Measurements from ENCODE around the gene ATP5F1E.
"Not testable (repeated sequence)": the region's sequence is repeated elsewhere in the genome, so short reads cannot be mapped to it uniquely, and the experiment has no call there.

The ATP5F1E gene

DNA sequence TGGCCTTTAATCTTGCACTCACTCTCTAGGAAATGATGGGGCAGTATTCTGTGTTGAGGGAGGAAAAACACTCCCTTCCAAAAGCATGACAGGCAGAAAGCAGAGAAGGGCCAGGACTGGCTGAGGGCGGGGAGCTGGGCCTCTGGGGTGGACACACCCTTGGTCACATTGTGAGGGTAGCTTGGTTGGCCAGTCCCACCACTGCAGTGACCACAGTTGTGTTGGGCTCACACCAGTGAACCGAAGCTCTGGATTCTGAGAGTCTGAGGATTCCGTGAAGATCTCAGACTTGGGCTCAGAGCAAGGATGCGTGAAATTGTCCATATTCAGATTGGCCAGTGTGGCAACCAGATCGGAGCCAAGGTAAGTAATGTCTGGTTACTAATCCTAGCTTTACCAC is 12.9 kb downstream of the ATP5F1E start, which contains the start of gene TUBB1:
TSS of gene TUBB1 (plus strand) at position 213 of the 400 bp plus-strand sequence. CDS start at position 307, 94 bp downstream.
- no peak for DNase-seq (ENCODE audit: low read depth)

GRCh38 chr20:59018817-59019216 is 13.3 kb downstream of the ATP5F1E start:
- DNase-seq (ENCODE audit: low read depth) = no peak

DNA sequence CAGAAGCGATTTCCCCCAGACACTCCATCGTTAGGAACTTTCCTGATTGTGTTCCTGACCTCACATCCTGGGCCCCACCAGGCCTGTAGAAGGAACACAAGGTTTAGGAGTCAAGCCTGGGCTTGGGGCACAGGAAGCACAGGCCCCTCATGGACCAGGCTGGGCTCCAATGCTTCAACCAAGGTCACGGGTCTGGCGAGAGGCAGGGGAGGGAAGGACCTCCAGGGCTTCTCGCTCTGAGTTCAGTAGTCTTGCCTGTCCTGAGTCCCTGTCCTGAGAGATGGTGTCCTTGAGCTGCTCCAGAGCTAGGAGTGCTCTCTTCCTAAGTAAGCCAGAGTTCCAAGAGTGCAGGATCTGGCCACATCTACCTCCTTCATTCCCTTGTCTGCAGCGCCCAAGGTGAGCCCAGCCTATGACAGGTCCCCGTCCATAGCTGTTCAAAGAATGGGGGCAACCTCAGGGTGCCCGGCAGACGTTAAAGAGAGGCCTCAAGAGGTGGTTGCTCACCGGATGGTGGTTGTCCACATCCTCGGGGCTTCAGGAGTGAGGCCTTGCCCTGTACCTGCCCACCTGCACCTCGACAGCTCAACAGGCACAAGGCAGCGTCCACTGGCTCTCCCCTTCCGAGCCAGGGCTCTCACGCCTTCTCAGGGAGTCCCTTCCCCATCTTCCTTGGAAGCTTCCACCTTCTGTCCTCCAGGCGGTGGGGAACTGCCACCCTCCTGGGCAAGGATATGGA is 14.5 kb downstream of the ATP5F1E start:
- DNase-seq (ENCODE audit: low read depth) = no peak

- no peak for DNase-seq (ENCODE audit: low read depth)
Measured at GRCh38 chr20:59016795-59017492, 15.2 kb downstream of the ATP5F1E start.

DNA sequence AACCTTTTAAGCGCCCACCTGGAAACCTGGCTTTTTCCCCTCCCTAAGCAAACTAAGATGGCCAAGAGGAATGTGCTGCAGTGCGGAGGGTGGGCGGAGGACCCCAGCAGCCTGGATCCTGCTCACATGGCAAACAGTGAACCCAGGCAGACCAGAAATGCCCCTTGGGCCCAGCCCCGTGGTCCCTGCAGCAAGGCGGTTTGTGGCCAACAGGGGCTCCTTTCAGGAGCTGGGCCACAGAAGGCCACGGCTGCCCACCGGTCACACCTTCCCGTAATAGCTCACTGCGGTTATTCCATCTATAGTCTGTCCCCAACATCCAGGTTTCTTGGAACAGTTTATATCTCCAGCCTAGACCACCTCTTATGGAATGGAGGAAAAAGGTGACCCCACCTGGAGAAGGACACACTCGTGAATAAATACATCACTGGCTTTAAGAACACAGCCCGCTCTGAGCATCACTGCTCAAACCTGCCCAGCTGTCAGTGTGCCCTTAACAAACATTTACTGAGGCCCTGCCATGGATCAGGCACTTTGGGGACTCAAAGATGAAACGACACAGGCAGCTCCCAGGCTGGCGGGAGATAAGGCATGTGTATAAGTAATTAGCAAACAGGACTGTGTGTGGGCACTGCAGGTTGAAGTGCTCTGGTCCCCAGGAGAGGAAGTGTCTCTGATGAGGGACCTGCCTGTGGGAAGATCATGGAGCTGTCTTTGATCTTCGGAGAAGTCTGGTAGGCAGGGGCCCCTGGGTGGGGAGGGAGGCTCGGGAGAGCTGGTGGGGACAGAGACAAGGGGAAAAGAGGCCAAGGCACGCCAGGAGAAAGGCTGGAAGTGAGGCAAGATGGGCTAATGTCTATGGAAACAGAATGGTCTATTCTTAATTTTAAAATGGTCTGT is 16.1 kb downstream of the ATP5F1E start:
- no peak for DNase-seq (ENCODE audit: low read depth)

DNA sequence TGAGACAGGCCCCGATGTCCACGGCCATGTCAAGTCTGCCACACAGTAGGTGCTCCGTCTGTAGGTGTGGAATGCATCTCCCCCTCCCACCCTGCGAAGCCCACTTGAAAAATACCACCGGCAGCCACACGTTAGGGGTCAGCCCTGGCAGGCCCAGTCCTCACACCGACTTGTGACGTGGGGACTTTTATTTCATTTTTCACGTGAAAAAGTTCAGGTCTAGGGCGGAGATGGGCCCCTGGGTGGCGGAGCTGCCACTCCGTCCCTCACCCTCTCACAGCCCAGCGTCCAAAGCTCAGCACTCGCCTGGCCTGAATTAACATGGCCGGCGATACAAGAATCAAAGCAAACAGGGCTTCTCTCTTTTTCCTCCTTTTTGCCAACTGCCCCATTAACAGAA is 16.7 kb downstream of the ATP5F1E start:
- DNase-seq (ENCODE audit: low read depth) = no peak

- DNase-seq (ENCODE audit: low read depth) = no peak
Measured at GRCh38 chr20:59014680-59015389, 17.3 kb downstream of the ATP5F1E start.

- no peak for DNase-seq (ENCODE audit: low read depth)
Measured at GRCh38 chr20:59013959-59014608, 18.1 kb downstream of the ATP5F1E start.

- DNase-seq (ENCODE audit: low read depth) = no peak
Measured at GRCh38 chr20:59013031-59013951, 18.8 kb downstream of the ATP5F1E start.

DNA sequence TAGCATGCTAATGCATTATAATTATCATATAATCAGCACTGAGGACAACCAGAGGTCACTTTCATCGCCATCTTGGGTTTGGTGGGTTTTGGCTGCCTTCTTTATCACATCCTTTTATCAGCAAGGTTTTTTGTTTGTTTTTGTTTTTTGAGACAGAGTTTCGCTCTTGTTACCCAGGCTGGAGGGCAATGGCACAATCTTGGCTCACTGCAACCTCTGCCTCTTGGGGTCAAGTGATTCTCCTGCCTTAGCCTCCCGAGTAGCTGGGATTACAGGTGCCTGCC is 20.3 kb downstream of the ATP5F1E start:
- not testable (repeated sequence) for DNase-seq (ENCODE audit: low read depth)

DNA sequence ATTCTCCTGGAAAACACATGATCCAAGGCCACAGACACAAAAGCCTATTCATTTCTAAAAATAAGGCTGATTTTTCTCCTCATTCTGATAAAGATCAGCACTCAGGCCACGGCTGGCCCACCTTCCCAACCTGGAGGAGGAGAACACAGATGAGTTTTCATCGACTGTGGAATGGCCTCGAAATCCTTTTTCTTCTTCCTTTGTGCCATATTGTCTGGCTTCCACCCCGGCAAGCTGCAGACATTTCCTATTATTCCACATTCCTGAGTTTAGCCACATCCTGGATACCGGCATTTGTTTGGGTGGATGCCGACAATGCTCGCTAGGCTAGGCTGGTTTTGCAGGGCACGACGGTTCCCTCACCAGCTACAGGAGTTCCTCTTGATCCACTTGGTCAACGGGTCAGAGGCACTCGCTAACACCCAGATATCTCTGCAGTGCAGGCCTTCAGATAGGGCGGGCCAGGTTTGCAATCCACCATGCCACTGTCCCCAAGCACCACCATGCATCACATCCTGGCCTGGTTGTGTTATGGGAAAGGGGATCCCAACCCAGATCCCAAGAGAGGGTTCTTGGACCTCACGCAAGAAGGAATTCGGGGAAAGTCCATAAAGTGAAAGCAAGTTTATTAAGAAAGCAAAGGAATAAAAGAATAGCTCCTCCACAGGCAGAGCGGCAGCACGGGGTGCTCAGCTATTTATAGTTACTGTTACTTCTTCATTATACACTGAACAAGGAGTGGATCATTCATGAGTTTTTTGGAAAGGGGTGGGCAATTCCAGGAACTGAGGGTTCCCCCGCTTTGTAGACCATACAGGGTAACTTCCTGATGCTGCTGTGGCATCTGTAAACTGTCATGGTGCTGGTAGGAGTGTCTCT is 20.9 kb downstream of the ATP5F1E start:
- no peak for DNase-seq (ENCODE audit: low read depth)

DNA sequence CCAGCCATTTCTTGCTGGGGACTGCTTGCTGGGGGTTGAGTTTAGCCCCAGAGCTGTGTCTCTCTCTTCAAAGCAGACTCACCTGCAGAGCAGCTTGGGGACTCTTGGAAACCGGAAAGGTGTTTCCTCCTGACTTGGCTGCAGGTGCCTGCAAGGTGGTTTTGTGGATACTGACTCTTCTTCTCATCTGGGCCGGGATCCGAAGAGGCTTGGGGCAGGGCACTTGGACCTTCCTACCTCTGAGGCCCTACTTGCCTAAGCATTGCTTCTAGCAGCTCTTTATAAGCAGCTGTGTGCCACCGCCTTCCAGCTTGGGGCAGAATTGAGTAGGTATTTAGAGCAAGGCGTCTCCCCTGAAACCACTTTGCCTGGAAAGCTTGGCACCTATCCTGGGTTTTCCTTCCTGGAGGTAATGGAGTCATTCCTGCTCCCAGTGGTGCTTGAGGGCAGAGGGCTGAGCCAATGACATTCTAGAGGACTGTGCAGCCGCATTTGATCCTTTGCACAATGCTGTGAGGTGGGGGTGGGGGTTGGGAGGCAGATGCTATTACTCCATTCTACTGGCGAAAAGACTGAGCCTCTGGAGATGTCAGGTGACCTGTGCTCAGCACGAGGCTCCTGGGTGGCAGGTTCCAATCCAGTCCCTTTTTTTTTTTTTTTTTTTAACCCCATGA is 21.7 kb downstream of the ATP5F1E start:
- DNase-seq (ENCODE audit: low read depth) = no peak

DNA sequence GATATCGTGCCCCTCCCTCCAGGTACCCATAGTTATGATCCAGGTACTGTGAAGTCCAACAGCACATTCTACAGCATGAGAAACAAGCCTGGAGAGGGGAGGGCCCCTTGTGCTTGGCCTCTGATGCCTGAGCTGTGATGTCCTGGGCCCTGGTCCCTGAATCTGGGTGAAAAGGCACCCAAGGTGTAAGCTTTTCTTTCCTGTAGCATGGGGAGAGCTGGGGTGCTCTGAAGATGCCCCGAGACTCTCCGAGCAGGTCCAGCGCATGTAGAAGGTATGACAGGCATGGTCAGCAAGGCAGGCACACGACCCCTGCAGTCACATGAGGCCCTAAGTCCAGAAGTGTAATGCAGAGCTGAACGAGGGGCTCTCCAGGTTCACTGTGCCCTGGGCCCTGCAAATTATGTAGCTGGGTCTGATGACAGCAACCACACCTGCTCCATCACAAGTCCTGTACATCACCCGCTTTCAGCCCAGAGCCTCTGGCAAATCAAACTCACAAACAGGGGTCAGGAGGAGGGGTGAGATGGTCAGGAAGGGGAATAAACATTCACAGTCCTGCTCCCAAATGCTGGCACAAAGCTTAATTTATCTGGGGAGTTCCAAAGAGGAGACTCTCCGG is 23.3 kb downstream of the ATP5F1E start:
- DNase-seq (ENCODE audit: low read depth) = no peak

GRCh38 chr20:59007665-59008511 is 24.2 kb downstream of the ATP5F1E start:
- no peak for DNase-seq (ENCODE audit: low read depth)

DNA sequence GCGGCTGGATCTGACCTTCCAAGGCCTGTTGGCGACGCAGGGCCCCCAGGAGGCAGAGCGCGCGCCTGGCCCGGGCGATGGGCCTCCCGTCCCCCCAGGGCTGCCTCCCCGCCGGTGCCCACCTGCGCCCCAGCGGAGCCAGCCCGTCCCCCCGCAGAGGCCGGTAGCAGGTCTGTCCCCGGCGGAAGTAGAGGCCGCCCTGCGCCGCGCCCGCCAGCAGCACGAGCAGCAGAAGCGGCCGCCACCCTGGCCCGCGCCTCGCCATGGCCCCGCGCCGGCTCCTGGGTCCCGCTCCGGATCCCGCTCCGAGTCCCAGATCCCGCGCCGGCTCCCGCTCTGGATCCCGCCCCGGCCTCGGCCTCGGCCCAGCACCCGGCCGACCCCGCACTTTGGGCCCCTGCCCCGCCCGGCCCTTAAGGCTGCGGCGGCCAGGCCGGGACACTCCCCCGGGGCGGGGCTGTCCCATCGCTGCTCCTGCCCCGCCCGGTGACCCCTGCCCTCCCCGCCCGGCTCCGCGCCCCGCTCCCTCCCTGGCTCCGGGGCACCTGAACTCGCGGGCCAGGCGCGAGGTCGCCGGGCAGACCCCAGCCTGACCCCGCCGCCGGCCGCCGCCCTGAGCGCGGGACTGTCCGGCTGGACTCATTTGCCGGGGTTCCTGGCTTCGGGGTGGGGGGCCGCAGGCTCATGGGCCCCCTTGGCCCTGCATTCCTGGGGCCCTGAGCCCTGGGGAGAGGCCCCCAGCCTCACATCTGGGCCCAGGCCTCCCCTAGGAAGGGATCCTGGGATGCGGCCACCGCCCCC is 25.1 kb downstream of the ATP5F1E start, which contains the start of gene CTSZ:
TSS of gene CTSZ (minus strand) at position 391 of the 801 bp plus-strand sequence. CDS start at position 265, 126 bp downstream.
- no peak for DNase-seq (ENCODE audit: low read depth)

DNA sequence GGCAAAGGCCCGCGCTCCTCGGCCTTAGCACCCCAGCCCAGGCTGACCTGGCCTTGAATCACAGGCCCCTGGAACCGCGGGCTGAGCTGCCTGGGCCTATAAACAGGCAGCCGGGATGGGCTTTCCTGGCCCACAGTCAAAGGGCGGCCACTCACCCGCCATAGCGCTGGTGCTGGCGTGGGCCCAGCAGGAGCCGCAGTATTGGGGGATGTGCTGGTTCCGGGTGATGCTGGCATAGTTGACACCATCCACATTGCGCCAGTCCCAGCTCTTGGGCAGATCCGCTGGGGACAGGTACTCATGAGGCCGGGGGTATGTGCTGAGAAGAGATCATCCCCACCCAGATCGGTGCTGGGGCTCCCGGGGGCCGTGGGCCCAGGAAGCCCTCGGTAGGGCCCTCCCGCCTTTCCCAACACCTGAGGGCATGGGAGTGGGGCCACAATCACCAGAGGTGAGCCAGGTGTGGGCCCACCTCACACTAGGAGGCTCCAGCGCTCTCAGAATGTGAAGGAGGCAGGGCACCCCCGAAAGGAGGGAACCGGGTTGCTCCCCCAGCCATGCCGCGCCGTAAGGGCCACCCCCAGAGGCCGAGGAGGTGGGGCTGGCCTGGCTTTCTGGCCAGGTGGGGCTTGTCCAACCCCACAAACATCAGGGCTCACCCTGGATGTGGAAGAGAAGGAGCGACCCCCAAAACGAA is 25.8 kb downstream of the ATP5F1E start:
- DNase-seq (ENCODE audit: low read depth) = no peak

Measured in stimulated activated CD8-positive, alpha-beta memory T cell treated with anti-CD3 and anti-CD28 coated beads, Interleukin-15, amount 100 ng/mL, for 24 hours (primary cell).